Measurements from ENCODE around the gene PRR19.

Gene PRR19

DNA sequence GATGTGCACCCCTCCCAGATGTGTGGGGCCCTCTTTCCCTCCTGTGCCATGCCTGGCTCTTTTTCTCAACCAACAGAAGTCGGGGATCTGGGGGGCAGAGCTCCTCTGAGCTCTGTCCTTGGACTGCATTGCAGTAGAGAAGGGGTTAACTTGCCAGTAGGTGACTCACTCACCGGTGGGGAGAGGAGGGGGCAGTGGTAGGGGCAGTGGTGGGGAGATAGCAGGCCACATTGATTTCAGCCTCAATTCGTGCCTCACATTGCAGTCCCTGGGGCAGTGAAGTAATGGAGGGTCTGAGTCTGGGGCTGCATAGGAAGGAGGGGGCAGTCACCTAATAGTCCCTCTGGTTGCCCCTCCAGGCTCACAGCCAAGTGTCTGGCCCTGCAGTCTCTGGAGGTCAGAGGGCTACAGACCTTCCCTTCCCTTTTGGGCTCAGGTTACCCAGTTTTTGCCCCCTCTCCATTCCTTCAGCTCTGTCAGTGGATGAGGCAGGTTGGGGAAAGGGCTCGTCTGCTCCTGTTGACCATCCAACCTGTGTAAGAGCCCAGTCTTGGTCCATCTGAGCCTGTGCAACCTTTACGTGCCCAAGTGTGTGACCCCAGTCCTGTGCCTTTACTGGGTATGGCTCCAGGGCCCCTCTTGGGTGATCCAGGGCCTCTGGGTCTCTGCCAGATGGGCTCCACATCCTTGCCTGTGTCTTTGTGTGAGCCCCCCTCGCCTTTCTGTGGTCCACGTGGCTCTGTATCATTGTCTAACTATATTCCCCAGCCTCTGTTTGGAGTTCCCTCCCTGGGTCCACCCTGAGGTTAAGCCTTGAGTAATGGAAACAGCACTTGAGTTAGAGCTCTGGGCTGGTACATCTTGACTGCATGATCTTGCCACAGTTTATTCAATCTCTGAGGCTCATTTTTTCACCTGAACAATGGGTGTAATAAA is 19.8 kb upstream of the PRR19 start:
- DNase-seq (ENCODE audit: extremely low spot score, insufficient read length, low read depth) (no peak), FAIRE-seq (no peak)

DNA sequence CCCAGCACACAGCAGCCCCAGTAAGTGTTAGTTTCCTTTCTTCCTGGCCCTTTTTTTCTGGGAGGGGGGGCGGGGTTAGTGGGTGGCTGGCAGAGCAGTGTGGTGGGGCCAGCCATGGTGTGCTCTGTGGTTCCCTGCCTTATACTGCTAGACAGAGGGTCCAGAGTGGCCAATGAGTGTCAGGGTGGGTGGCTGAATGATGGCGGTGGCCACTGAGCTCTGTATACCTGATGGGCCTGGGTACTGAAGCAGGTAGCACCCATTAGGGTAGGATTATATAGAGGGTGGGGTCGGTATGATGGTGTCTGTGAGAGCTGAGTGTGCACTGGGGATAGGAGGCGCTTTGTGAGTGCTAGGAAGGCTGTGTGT is 19.1 kb upstream of the PRR19 start:
- FAIRE-seq, result no peak

DNA sequence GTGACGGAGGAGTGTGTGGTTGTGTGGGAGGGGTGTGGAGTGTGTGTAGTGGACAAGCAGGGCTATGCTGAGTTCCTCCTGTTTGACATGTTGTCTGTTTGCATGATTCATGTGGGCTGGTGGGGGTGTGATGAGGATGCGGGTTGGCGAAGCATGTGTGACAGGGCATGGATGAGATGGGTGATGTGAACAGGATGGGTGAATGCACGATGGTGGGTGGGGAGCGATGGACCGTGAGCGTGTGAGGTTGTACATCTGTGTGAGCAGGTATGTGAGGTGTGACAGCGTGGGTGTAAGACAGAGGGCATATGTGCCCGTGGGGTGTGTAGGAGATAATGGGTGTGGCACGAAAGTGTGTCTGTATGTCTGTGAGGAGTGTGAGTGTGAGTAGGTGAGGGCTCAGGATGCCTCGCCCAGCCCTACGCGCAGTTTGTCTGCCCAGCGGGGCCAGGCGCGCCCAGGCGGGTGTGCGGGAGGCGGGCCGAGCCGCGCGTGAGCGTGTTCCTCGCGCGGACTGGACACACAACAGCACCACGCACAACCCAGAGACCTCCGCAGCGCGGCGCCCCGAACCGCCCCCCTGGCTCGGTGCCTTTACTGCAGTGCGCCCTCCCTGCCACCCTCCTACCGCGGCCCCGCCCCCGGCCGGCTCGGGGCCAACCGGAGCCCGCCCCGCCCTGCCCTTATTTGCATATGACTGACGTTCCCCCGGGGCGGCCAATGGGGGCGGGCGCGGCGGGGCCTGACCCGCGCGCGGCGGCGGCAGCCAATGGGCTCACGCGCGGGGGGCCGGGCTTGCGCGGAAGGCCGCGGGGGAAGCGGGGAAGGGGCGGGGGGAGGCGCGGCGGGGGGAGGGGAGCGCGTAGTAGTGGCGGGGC is 18.5 kb upstream of the PRR19 start:
- DNase-seq (ENCODE audit: extremely low spot score, insufficient read length, low read depth) (peak; percentile 88), FAIRE-seq (peak; percentile 82)

More for the DNA sequence above, 19.1 kb upstream of the PRR19 start:
- no peak for DNase-seq (ENCODE audit: extremely low spot score, insufficient read length, low read depth)

DNA sequence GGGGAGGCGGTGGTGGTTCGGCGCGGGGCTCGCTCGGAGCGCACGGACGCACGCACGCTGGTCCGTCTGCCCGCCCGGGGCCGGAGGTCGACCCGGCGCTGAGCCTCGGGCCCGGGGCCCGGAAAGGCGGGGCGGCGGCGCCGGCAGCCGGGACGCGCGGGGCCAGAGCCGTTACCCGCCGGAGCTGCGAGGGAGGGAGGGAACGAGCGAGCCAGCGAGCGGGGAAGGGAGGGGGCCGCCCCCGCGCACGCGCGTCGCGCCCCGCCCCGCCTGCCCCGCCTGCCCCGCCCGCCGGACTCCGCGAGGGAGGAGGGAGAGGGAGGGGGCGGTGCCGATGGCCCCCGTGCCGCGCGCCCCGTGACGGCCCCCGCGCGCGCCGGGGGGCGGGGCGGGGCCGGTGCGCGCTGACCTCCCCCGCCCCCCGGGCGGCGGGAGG is 17.8 kb upstream of the PRR19 start:
- FAIRE-seq, result peak; percentile 29
- DNase-seq (ENCODE audit: extremely low spot score, insufficient read length, low read depth), result peak; percentile 87

DNA sequence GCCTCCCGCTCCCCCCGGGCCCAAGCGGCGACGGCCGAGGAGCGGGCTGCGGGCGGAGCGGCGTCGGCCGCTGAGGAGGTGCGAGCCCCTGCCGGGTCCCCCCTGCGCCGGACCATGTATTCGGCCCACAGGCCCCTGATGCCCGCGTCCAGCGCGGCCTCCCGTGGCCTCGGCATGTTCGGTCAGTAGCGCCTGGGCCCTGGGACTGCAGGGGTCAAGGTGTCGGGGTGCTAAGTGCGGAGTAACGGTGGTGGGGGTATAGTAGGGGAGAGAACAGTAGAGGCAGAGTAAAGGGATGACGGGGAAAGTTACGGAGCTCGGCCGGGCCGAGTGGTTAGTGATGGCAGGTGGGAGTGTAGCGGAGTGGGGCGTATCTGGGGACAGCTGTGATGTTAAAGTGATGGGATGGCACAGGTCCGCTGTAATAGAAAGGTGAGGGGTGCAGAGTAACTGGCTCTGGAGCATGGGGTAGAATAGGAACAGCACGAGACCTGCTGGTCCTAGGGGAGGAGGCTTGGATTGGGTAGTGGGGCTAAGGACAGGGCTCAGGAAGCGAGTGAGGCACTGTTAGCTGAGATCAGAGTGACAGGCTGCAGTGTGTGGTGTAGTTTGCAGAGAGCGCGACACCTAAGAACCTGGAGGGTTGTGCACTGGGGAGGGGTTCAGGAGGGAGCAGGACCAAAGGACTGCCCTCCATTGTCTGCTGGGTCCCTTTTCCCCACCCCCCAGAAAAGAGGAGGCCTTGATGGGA is 17.2 kb upstream of the PRR19 start:
- FAIRE-seq, result peak; percentile 64
- DNase-seq (ENCODE audit: extremely low spot score, insufficient read length, low read depth), result no peak

DNA sequence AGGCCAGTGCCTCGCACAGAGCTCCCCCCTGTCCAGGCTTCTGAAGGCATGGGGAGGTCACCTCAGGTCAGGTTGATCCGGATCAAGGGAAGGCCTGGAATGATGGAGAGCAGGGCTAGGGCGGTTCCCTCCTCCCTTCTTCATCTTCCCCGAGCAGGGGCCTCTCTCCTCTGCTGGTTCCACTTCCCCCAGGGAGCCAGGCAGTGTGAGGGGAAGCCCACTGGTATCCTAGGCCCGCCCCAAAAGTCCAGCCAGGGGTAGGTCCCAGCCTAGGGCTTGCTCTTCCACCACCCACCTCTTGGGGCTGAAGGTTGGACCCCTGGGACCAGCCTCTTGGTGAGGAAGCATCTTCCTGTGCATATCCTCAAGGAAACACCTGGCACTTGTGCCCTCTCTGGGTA is 16.4 kb upstream of the PRR19 start:
- no peak for DNase-seq (ENCODE audit: extremely low spot score, insufficient read length, low read depth)
- FAIRE-seq, result peak; percentile 81

DNA sequence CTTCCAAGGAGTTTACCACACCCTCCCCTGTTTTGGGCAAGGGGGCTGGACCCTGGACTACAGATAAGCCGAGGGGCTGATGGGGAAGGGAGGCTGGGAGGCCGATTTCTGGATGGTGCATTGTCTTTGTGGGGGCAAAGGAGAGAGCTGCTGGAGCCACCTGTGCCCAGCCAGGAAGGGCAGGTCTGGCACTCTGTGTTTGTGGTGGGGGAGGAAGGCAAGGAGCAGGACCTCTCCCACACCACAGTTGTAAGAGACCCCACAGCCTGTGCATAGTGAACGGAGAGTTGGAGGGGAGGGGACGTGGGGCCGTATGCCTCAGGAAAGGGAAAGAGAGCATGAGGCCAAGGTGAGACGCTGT is 16.0 kb upstream of the PRR19 start:
- FAIRE-seq (no peak), DNase-seq (ENCODE audit: extremely low spot score, insufficient read length, low read depth) (no peak)

DNA sequence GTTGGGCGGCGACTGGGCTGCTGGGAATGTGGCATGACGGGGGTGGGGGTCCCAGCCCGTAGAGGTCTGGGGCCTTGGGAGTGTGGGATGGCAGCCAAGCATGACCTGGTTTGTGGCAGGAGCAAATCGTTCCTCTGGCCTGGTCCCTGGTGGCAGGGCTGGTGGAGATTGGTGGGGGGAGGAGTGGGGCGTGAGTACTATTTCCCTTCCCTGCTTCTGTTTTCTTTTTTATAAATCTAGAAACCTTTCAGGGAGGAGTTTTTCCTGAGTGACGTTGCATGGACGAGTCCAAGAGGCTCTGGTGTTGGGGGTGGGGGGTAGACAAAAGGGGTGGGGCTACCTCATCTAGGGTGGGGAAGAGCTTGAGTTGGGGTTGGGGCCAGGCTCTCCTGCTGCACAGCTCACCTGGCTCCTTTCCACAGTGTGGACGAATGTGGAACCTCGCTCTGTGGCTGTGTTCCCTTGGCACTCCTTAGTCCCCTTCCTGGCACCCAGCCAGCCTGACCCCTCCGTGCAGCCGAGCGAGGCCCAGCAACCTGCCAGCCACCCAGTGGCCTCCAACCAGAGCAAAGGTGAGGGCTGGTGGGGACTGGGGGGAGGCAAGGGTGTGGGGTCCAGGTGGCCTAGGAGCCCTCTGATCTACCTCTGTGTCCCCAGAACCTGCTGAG is 15.4 kb upstream of the PRR19 start:
- no peak for DNase-seq (ENCODE audit: extremely low spot score, insufficient read length, low read depth)
- peak; percentile 46 for FAIRE-seq

DNA sequence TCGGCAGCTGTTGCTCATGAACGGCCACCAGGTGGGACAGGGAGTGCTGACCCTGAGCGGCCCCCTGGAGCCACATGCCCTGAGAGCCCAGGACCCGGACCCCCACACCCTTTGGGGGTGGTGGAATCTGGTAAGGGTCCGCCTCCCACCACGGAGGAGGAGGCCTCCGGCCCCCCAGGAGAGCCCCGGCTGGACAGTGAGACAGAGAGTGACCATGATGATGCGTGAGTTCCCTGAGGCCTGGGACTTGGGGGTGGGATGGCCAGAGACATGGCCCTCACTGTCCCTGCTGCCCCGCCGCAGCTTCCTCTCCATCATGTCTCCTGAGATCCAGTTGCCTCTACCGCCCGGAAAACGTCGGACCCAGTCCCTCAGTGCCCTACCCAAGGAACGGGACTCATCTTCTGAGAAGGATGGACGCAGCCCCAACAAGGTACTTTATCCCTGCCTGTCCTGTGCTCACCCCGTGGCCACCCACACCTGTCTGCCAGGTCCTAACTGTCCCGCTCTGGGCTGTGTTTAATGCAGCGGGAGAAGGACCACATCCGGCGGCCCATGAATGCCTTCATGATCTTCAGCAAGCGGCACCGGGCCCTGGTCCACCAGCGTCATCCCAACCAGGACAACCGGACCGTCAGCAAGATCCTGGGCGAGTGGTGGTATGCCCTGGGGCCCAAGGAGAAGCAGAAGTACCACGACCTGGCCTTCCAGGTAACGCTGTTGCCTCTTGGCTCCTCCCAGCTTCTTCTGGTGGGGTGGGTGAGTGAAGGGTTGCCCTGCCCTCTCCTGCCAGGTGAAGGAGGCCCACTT is 14.7 kb upstream of the PRR19 start:
- DNase-seq (ENCODE audit: extremely low spot score, insufficient read length, low read depth), result no peak
- no peak for FAIRE-seq

DNA sequence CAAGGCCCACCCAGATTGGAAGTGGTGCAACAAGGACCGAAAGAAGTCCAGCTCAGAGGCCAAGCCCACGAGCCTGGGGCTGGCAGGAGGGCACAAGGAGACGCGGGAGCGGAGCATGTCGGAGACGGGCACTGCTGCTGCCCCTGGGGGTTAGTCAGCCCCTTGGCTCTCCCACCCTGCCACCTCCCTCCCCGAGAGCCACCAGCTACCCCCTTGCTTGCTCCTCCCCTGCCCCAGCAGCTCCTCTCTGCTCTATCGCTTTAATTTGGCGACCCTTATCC is 14.2 kb upstream of the PRR19 start:
- no peak for FAIRE-seq
- no peak for DNase-seq (ENCODE audit: extremely low spot score, insufficient read length, low read depth)

DNA sequence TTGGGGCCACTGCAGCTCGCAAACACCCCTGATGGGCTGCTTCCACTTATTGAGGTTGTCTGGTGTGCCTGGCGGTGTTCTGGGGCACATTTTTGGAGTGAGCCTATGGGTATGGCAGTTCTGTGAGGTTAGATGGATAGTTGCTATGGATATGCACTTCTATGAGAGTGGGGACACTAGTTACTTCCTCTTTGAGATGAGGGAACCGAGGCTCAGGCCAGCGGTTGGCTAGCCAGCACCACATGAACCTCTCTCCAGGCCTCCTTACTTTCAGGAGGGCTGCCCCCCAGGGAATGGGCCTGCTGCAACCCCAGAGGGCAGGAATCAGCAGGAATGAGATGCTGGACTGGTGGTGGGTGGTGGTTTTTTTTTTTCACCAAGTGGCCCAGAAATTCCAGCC is 13.5 kb upstream of the PRR19 start:
- DNase-seq (ENCODE audit: extremely low spot score, insufficient read length, low read depth) (no peak), FAIRE-seq (no peak)

DNA sequence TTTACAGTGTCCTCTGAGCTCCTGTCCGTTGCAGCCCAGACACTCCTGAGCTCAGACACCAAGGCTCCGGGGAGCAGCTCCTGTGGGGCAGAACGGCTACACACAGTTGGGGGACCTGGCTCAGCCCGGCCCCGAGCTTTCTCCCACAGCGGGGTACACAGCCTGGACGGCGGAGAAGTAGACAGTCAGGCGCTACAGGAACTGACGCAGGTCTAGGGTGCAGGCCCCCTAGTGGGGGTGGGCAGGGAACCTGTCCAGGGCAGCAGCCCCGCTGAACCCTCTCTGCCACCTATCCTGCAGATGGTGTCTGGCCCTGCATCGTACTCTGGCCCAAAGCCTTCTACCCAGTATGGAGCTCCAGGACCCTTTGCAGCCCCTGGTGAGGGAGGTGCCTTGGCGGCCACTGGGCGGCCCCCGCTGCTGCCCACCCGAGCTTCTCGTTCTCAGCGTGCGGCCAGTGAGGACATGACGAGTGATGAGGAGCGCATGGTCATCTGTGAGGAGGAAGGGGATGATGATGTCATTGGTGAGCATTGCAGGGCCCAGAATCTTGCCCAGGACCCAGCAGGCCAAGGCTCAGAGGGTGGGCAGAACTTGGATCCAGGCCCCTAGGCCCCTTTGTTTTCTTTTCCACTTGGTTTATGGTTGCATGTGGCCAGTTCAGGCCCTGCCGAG is 12.9 kb upstream of the PRR19 start:
- no peak for FAIRE-seq
- DNase-seq (ENCODE audit: extremely low spot score, insufficient read length, low read depth), result no peak

DNA sequence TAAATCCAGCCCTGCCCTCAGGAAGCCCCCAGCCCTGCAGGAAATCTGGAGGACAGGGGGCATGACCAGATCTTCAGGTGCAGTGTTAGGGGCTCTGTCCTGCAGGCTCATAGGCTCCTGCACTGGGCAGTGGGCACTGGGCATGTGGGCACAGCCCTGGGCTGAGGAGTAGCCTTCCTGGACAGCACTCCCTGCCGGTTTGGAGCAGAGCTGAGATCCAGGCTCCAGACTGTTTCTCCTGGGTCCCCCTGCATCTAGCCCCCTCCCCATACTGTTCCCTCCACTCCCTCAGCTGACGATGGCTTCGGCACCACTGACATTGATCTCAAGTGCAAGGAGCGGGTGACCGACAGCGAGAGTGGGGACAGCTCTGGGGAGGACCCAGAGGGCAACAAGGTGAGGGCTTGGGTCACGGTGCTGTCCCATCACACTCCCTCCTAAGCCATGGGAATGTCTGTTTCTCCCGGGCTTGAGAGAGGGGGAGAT is 12.3 kb upstream of the PRR19 start:
- DNase-seq (ENCODE audit: extremely low spot score, insufficient read length, low read depth) (no peak), FAIRE-seq (no peak)

DNA sequence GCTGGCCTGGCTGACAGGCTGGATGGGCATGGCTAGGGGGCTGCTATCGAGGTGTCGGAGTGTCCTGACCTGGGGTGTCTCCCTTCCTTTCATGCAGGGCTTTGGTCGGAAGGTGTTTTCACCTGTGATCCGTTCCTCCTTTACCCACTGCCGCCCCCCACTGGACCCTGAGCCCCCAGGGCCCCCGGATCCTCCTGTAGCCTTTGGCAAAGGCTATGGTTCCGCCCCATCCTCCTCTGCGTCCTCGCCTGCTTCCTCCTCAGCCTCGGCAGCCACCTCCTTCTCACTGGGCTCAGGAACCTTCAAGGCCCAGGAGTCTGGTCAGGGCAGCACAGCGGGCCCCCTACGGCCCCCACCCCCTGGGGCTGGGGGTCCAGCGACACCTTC is 11.8 kb upstream of the PRR19 start:
- DNase-seq (ENCODE audit: extremely low spot score, insufficient read length, low read depth), result no peak
- FAIRE-seq, result no peak

DNA sequence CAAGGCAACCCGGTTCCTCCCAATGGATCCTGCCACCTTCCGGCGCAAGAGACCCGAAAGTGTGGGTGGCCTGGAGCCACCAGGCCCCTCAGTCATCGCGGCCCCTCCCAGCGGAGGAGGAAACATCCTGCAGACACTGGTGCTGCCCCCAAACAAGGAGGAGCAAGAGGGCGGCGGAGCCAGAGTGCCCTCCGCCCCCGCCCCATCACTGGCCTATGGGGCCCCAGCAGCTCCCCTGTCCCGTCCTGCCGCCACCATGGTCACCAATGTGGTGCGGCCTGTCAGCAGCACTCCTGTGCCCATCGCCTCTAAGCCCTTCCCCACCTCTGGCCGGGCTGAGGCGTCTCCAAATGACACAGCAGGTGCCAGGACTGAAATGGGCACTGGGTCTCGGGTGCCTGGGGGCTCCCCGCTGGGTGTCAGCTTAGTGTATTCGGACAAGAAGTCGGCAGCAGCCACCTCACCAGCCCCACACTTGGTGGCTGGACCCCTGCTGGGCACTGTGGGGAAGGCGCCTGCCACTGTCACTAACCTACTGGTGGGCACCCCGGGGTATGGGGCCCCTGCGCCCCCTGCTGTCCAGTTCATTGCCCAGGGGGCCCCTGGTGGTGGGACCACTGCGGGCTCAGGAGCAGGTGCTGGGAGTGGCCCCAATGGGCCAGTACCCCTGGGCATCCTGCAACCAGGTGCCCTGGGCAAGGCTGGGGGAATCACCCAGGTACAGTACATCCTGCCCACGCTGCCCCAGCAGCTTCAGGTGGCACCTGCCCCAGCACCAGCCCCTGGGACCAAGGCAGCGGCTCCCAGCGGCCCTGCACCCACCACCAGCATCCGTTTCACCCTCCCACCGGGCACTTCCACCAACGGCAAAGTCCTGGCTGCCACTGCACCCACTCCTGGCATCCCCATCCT is 11.2 kb upstream of the PRR19 start:
- FAIRE-seq, result no peak
- no peak for DNase-seq (ENCODE audit: extremely low spot score, insufficient read length, low read depth)

DNA sequence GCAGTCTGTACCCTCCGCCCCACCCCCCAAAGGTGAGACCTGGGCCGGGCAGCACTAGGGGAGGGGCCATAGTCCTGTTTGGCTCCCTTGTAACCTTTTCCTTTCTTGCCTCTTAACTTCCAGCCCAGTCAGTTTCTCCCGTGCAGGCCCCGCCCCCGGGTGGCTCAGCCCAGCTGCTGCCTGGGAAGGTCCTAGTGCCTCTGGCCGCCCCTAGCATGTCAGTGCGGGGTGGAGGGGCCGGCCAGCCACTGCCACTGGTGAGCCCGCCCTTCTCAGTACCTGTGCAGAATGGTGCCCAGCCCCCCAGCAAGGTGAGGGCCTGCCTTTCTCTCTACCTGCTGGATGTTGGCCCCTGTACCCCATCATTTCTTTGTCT is 10.5 kb upstream of the PRR19 start:
- FAIRE-seq (no peak), DNase-seq (ENCODE audit: extremely low spot score, insufficient read length, low read depth) (no peak)

DNA sequence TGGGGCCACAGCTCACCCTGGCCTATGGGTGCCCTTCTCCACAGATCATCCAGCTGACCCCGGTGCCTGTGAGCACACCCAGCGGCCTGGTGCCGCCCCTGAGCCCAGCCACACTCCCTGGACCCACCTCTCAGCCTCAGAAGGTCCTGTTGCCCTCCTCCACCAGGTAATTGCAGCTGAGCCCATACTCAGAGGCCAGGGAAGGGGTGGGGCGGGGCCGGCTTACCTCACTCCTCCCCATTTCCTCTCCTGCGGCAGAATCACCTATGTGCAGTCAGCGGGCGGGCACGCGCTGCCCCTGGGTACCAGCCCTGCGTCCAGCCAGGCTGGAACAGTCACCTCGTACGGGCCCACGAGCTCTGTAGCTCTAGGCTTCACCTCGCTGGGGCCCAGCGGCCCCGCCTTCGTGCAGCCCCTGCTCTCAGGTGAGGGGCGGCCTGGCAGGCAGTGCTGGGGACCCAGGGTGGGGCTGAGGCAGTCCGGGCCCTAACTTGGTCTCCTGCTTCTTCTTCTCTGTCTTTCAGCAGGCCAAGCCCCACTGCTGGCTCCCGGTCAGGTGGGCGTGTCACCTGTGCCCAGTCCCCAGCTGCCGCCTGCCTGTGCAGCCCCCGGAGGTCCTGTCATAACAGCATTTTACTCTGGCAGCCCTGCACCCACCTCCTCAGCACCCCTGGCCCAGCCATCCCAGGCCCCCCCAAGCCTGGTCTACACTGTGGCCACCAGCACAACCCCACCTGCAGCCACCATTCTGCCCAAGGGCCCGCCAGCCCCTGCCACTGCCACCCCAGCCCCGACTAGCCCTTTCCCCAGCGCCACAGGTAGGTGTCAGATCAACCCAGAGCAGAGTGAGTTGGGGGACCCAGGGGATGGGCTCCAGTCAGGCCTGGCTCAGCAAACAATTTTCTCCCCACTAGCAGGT is 9.6 kb upstream of the PRR19 start:
- DNase-seq (ENCODE audit: extremely low spot score, insufficient read length, low read depth) (no peak), FAIRE-seq (no peak)

Data from GM18507 (cell line).